SH-SY5Y (cell line): ENCODE measurements around the gene IGDCC3.

Source experiments
- GATA2 ChIP-seq: IDR thresholded peaks from 2 replicates; pipeline ENCODE4 v1.6.1; 2011; ENCODE audit warnings: mild to moderate bottlenecking, low read depth, low read length
- GATA3 ChIP-seq: IDR thresholded peaks from 2 replicates; pipeline ENCODE4 v1.6.1; 2011; ENCODE audit warnings: low read depth, mild to moderate bottlenecking, low read length, moderate library complexity

GRCh38 chr15:65373163-65373651 is 4.6 kb downstream of the IGDCC3 start:
- no peak for TF ChIP-seq GATA3
- no peak for TF ChIP-seq GATA2
